HUES48 (cell line): ENCODE results near the gene NRARP.
"Not testable (repeated sequence)": the region's sequence is repeated elsewhere in the genome, so short reads cannot be mapped to it uniquely, and the experiment has no call there.

ENCODE experiments used
- H3K27ac ChIP-seq: one replicate; pipeline ENCODE4 v1.7.0; 2013; ENCODE audit warnings: low read depth, low read length, inconsistent platforms
- H3K27me3 ChIP-seq: 2 replicates; pipeline ENCODE4 v1.6.1; 2013; ENCODE audit warnings: mild to moderate bottlenecking, low read length; ENCODE audit not compliant: control insufficient read depth, insufficient read depth
- H3K36me3 ChIP-seq: 2 replicates; pipeline ENCODE4 v1.6.1; 2013; ENCODE audit warnings: low read length; ENCODE audit not compliant: control insufficient read depth, insufficient read depth
- H3K4me1 ChIP-seq: 2 replicates; pipeline ENCODE4 v1.6.1; 2013; ENCODE audit warnings: mild to moderate bottlenecking, low read length; ENCODE audit not compliant: control insufficient read depth, insufficient read depth
- H3K4me3 ChIP-seq: 2 replicates; pipeline ENCODE4 v1.5.1; 2013; ENCODE audit warnings: mild to moderate bottlenecking, low read depth, low read length
- H3K9ac ChIP-seq: 2 replicates; pipeline ENCODE4 v1.6.1; 2013; ENCODE audit warnings: mild to moderate bottlenecking, low read depth, low read length, moderate library complexity
- H3K9me3 ChIP-seq: 2 replicates; pipeline ENCODE4 v1.6.1; 2013; ENCODE audit warnings: low read length; ENCODE audit not compliant: control insufficient read depth, insufficient read depth

The NRARP gene

DNA sequence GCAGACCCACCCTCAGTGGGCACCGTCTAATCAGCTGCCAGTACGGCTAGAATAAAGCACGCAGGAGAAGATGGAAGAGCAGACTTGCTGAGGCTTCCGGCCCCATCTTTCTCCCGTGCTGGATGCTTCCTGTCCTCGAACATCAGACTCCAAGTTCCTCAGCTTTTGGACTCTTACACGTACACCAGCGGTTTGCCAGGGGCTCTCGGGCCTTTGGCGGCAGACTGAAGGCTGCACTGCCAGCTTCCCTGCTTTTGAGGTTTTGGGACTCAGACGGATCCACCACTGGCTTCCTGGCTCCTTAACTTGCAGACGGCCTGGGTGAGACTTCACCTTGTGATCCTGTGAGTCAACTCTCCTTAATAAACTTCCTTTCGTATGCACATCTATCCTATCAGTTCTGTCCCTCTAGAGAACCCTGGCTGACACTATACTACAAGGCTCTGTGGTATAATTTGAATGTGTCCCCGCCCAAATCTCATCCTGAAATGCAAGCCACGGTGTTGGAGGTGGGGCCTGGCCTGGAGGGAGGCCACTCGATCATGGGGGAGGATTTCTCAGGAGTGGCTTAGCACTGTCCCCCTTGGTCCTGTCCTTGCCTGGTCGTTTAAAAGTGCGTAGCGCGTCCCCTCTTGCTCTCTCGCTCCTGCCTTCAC, 31.1 kb upstream of the NRARP start:
- Histone ChIP-seq H3K27ac (no peak overlapping the region), H3K36me3 (no peaks in the 10 kb centered on the region), H3K4me3 (no peak overlapping the region), H3K9ac (no peak overlapping the region), H3K27me3 (no peaks in the 10 kb centered on the region), H3K9me3 (peaks cover 39% of the 10 kb centered on the region), H3K4me1 (no peaks in the 10 kb centered on the region)

DNA sequence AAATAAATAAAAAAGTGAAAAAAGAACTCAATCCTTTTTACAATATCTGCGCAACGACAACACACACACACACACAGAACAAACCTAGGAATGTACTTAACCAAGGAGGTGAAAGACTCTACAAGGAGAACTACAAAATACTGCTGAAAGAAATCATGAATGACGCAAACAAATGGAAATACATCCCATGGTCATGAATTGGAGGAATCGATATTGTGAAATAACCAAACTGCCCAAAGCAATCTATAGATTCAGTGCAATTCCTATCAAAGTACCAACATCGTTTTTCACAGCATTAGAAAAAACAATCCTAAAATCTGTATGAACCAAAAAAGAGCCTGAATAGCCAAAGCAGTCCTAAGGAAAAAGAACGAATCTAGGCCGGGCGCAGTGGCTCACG, 29.9 kb upstream of the NRARP start:
- Histone ChIP-seq H3K36me3 (no peaks in the 10 kb centered on the region), H3K9me3 (peaks cover 36% of the 10 kb centered on the region), H3K9ac (no peak overlapping the region), H3K4me3 (no peak overlapping the region), H3K27ac (no peak overlapping the region), H3K4me1 (no peaks in the 10 kb centered on the region), H3K27me3 (no peaks in the 10 kb centered on the region)

GRCh38 chr9:137330689-137331088, 28.6 kb upstream of the NRARP start:
- Histone ChIP-seq H3K9ac (no peak overlapping the region), H3K9me3 (peaks cover 26% of the 10 kb centered on the region), H3K27ac (no peak overlapping the region), H3K27me3 (no peaks in the 10 kb centered on the region), H3K4me3 (no peak overlapping the region), H3K36me3 (no peaks in the 10 kb centered on the region), H3K4me1 (no peaks in the 10 kb centered on the region)

DNA sequence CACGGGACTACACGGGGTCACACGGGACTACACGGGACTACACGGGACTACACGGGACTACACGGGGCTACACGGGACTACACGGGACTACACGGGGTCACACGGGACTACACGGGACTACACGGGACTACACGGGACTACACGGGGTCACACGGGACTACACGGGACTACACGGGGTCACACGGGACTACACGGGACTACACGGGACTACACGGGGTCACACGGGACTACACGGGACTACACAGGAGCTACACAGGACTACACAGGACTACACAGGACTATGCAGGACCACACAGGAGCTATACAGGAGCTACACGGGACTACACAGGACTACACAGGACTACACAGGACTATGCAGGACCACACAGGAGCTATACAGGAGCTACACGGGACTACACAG, 27.5 kb upstream of the NRARP start:
- H3K27me3 ChIP-seq, H3K9ac ChIP-seq, H3K4me3 ChIP-seq, H3K4me1 ChIP-seq, H3K27ac ChIP-seq, H3K36me3 ChIP-seq: not testable (repeated sequence)
- peaks cover 23% of the 10 kb centered on the region for H3K9me3 ChIP-seq

GRCh38 chr9:137327641-137328550, 25.8 kb upstream of the NRARP start:
- H3K36me3 ChIP-seq, H3K9ac ChIP-seq, H3K4me1 ChIP-seq, H3K4me3 ChIP-seq, H3K27me3 ChIP-seq, H3K27ac ChIP-seq: not testable (repeated sequence)
- peaks cover 18% of the 10 kb centered on the region for H3K9me3 ChIP-seq

GRCh38 chr9:137326445-137327065, 24.5 kb upstream of the NRARP start:
- Histone ChIP-seq H3K9me3 (peaks cover 18% of the 10 kb centered on the region), H3K9ac (no peak overlapping the region), H3K4me1 (no peaks in the 10 kb centered on the region), H3K27ac (no peak overlapping the region), H3K27me3 (no peaks in the 10 kb centered on the region), H3K36me3 (no peaks in the 10 kb centered on the region), H3K4me3 (no peak overlapping the region)

- H3K9ac ChIP-seq, result no peak overlapping the region
- H3K9me3 ChIP-seq, result peaks cover 14% of the 10 kb centered on the region
- H3K27ac ChIP-seq, result no peak overlapping the region
- no peaks in the 10 kb centered on the region for H3K27me3 ChIP-seq
- peaks cover 4% of the 10 kb centered on the region for H3K4me1 ChIP-seq
- H3K4me3 ChIP-seq, result no peak overlapping the region
- H3K36me3 ChIP-seq, result no peaks in the 10 kb centered on the region
Measured at GRCh38 chr9:137325799-137326198, 23.7 kb upstream of the NRARP start.

DNA sequence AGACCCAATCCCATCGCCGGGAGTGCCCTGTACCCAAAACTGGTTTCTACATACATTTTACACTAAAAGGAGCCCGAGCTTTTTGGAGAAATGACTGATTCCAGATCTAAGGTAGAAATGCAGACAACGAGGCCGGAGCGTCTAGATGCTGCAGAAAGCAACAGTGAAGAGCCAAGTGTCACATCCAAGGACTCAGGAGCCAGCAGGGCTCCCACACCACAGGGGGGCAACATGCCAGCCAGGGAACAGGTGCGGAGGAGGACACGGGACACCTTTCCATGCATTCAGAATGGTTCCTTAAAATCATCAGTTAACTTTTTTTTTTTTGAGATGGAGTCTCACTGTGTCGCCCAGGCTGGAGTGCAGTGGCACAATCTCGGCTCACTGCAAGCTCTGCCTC, 23.1 kb upstream of the NRARP start:
- H3K4me3 ChIP-seq, result no peak overlapping the region
- H3K4me1 ChIP-seq, result peaks cover 5% of the 10 kb centered on the region
- H3K9ac ChIP-seq, result no peak overlapping the region
- peaks cover 7% of the 10 kb centered on the region for H3K9me3 ChIP-seq
- no peaks in the 10 kb centered on the region for H3K27me3 ChIP-seq
- H3K27ac ChIP-seq, result no peak overlapping the region
- H3K36me3 ChIP-seq, result no peaks in the 10 kb centered on the region

GRCh38 chr9:137323531-137324331, 21.7 kb upstream of the NRARP start:
- Histone ChIP-seq H3K9me3 (peaks cover 5% of the 10 kb centered on the region), H3K4me3 (no peak overlapping the region), H3K9ac (no peak overlapping the region), H3K27me3 (no peaks in the 10 kb centered on the region), H3K27ac (no peak overlapping the region), H3K4me1 (peaks cover 5% of the 10 kb centered on the region), H3K36me3 (no peaks in the 10 kb centered on the region)

DNA sequence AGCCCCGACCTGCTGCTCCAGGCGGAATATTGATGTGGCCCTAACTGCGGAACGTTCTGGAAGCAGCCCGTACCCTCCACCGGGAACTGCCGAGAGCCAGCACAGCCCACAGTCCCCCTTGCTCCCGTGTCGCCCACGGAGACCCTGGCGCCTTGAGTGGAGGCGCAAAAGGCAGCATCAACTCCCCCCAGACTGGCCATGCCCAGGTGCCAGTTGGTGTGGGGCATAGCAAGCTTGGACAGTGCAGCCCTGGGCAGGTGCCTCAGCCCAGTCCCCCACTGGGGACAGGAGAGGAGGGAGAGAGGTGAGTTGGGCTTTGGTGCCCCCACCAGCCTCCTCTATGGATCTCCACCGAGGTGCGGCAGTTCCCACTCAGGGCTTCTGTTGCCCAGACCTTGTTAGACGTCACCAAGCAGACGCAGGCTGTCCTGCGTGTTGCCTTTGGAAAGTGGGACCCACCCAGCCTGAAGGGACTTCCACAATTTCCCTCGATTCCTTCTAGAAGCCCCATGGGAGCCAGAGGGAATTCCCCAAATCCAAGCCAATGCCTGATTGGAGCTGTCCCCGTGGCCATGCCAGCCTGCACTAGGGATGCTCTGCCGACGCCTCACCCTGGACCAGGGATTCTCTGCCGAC, 19.8 kb upstream of the NRARP start:
- Histone ChIP-seq H3K27me3 (no peaks in the 10 kb centered on the region), H3K27ac (no peak overlapping the region), H3K9me3 (no peaks in the 10 kb centered on the region; the same call in 1 of the 2 replicates), H3K4me3 (no peak overlapping the region), H3K4me1 (peaks cover 5% of the 10 kb centered on the region), H3K9ac (no peak overlapping the region), H3K36me3 (no peaks in the 10 kb centered on the region)
